Mucosa of stomach (tissue), 1 donor: ENCODE measurements around the gene LMX1B.

Experiments
- H3K27me3 ChIP-seq: one replicate; pipeline ENCODE4 v1.7.0; 2013; ENCODE audit warnings: mild to moderate bottlenecking, low read length; ENCODE audit not compliant: control insufficient read depth, insufficient read depth
- H3K36me3 ChIP-seq: one replicate; pipeline ENCODE4 v1.7.0; 2013; ENCODE audit warnings: low read length; ENCODE audit not compliant: control insufficient read depth, insufficient read depth
- H3K4me1 ChIP-seq: one replicate; pipeline ENCODE4 v1.7.0; 2013; ENCODE audit warnings: mild to moderate bottlenecking, low read length; ENCODE audit not compliant: control insufficient read depth, insufficient read depth
- H3K4me3 ChIP-seq: one replicate; pipeline ENCODE4 v1.7.0; 2013; ENCODE audit warnings: low read length
- H3K9ac ChIP-seq: one replicate; pipeline ENCODE4 v1.7.0; 2013; ENCODE audit warnings: mild to moderate bottlenecking, low read length, moderate library complexity
- H3K9me3 ChIP-seq: one replicate; pipeline ENCODE4 v1.7.0; 2013; ENCODE audit warnings: mild to moderate bottlenecking, low read length, moderate library complexity; ENCODE audit not compliant: control insufficient read depth
- donor health status: Pancreatic carcinoma.

LMX1B gene

GRCh38 chr9:126607086-126607485 lies 6.6 kb upstream of the LMX1B start:
- Histone ChIP-seq H3K4me1 (peaks cover 17% of the 10 kb centered on the region), H3K9ac (no peak overlapping the region), H3K9me3 (no peaks in the 10 kb centered on the region), H3K36me3 (no peaks in the 10 kb centered on the region), H3K27me3 (peaks cover 56% of the 10 kb centered on the region), H3K4me3 (no peak overlapping the region)

- Histone ChIP-seq H3K9me3 (no peaks in the 10 kb centered on the region), H3K36me3 (no peaks in the 10 kb centered on the region), H3K4me3 (no peak overlapping the region), H3K27me3 (peaks cover 62% of the 10 kb centered on the region), H3K4me1 (peaks cover 21% of the 10 kb centered on the region), H3K9ac (no peak overlapping the region)
These were observed 6.0 kb upstream of the LMX1B start for GRCh38 chr9:126607731-126608130.

- Histone ChIP-seq H3K4me3 (no peak overlapping the region), H3K9me3 (no peaks in the 10 kb centered on the region), H3K36me3 (no peaks in the 10 kb centered on the region), H3K4me1 (peaks cover 28% of the 10 kb centered on the region), H3K9ac (no peak overlapping the region), H3K27me3 (peaks cover 70% of the 10 kb centered on the region)
These were observed 5.2 kb upstream of the LMX1B start for GRCh38 chr9:126608551-126608950.

- Histone ChIP-seq H3K27me3 (peaks cover 66% of the 10 kb centered on the region), H3K9ac (no peak overlapping the region), H3K4me1 (peaks cover 28% of the 10 kb centered on the region), H3K36me3 (no peaks in the 10 kb centered on the region), H3K4me3 (no peak overlapping the region), H3K9me3 (no peaks in the 10 kb centered on the region)
These were observed 4.5 kb upstream of the LMX1B start for GRCh38 chr9:126609191-126609590.

- H3K9me3 ChIP-seq: no peaks in the 10 kb centered on the region
- no peaks in the 10 kb centered on the region for H3K36me3 ChIP-seq
- no peak overlapping the region for H3K4me3 ChIP-seq
- H3K4me1 ChIP-seq: peaks cover 33% of the 10 kb centered on the region
- peaks cover 71% of the 10 kb centered on the region for H3K27me3 ChIP-seq
- H3K9ac ChIP-seq: no peak overlapping the region
These were observed 3.9 kb upstream of the LMX1B start for GRCh38 chr9:126609711-126610388.

- no peaks in the 10 kb centered on the region for H3K9me3 ChIP-seq
- H3K9ac ChIP-seq: no peak overlapping the region
- H3K4me3 ChIP-seq: no peak overlapping the region
- H3K4me1 ChIP-seq: peaks cover 33% of the 10 kb centered on the region
- H3K36me3 ChIP-seq: no peaks in the 10 kb centered on the region
- H3K27me3 ChIP-seq: peaks cover 81% of the 10 kb centered on the region
These were observed 2.5 kb upstream of the LMX1B start for GRCh38 chr9:126611193-126611591.

GRCh38 chr9:126611592-126612325 lies 2.0 kb upstream of the LMX1B start:
- Histone ChIP-seq H3K27me3 (peaks cover 82% of the 10 kb centered on the region), H3K9ac (no peak overlapping the region), H3K9me3 (no peaks in the 10 kb centered on the region), H3K4me3 (no peak overlapping the region), H3K4me1 (peaks cover 33% of the 10 kb centered on the region), H3K36me3 (no peaks in the 10 kb centered on the region)

GRCh38 chr9:126612326-126612812 lies 1.4 kb upstream of the LMX1B start:
- Histone ChIP-seq H3K27me3 (peaks cover 88% of the 10 kb centered on the region), H3K4me3 (no peak overlapping the region), H3K9ac (no peak overlapping the region), H3K36me3 (no peaks in the 10 kb centered on the region), H3K9me3 (no peaks in the 10 kb centered on the region), H3K4me1 (peaks cover 33% of the 10 kb centered on the region)

GRCh38 chr9:126612813-126613641 lies 701 bp upstream of the LMX1B start:
- Histone ChIP-seq H3K4me1 (peaks cover 33% of the 10 kb centered on the region), H3K27me3 (peaks cover 92% of the 10 kb centered on the region), H3K9me3 (no peaks in the 10 kb centered on the region), H3K36me3 (no peaks in the 10 kb centered on the region), H3K4me3 (no peak overlapping the region), H3K9ac (no peak overlapping the region)

GRCh38 chr9:126614088-126614454 lies 343 bp downstream of the LMX1B start:
- Histone ChIP-seq H3K36me3 (no peaks in the 10 kb centered on the region), H3K4me3 (no peak overlapping the region), H3K9me3 (no peaks in the 10 kb centered on the region), H3K27me3 (peaks cover 92% of the 10 kb centered on the region), H3K9ac (no peak overlapping the region), H3K4me1 (peaks cover 33% of the 10 kb centered on the region)

GRCh38 chr9:126614455-126615244 lies 922 bp downstream of the LMX1B start:
- Histone ChIP-seq H3K9ac (no peak overlapping the region), H3K4me1 (peaks cover 33% of the 10 kb centered on the region), H3K4me3 (no peak overlapping the region), H3K9me3 (no peaks in the 10 kb centered on the region), H3K27me3 (peaks cover 92% of the 10 kb centered on the region), H3K36me3 (no peaks in the 10 kb centered on the region)
